Endothelial cell of umbilical vein (primary cell): ENCODE measurements around the gene FAHD1. TPM values are rescaled to one million over a fixed set of nuclear protein-coding genes. Genes with fewer than 3 reads are reported as not detected.

Experiments
- BruUV-seq: library from RNA; stranded (reverse); fragments of 400-500 nt; replicated peaks from 2 replicates; lab custom pipeline; 2021; lab: Mats Ljungman, UMichigan
- CTCF ChIA-PET: fragments of 300-600, 350-600 bp; sonication (Branson Sonifier 250); formaldehyde crosslinking; loops from one replicate; lab custom pipeline; 2021; ENCODE audit warnings: antibody characterized with exemption, inconsistent platforms; lab: Charles Lee
- POLR2A ChIA-PET: fragments of 300-600, 350-600 bp; sonication (Branson Sonifier 250); formaldehyde crosslinking; loops from one replicate; lab custom pipeline; 2021; ENCODE audit warnings: antibody characterized with exemption, inconsistent platforms; lab: Charles Lee
- DNase-seq: peaks from one replicate; pipeline ENCODE4 v3.0.0-alpha.2; 2011; ENCODE audit warnings: low read depth, low spot score
- FAIRE-seq: peaks from 2 replicates; lab custom pipeline; 2011; peaks lifted over from hg19 to GRCh38; lab: Jason Lieb, UNC
- H2AFZ ChIP-seq: 2 replicates; pipeline ENCODE4 v1.6.0; 2012; ENCODE audit warnings: low read depth, low read length, control low read depth, inconsistent platforms
- H3K27ac ChIP-seq: 2 replicates; pipeline ENCODE4 v1.5.1; 2011; ENCODE audit warnings: low read depth, mild to moderate bottlenecking, control low read depth, low read length, moderate library complexity; ENCODE audit not compliant: insufficient read depth
- H3K27me3 ChIP-seq, 2 experiments: 2 replicates each; pipeline versions ENCODE4 v1.6.0 to v1.6.1; 2011; ENCODE audit warnings: low read length in 2 of 2, mixed read lengths in 1 of 2; ENCODE audit not compliant: control insufficient read depth in 2 of 2, insufficient read depth in 2 of 2
- H3K36me3 ChIP-seq, 2 experiments: 2 replicates in 1 of 2; 3 replicates in 1 of 2; pipeline ENCODE4 v1.5.1; 2011; ENCODE audit warnings: low read length in 2 of 2, mild to moderate bottlenecking in 1 of 2, moderate library complexity in 1 of 2; ENCODE audit not compliant: control insufficient read depth in 2 of 2, insufficient read depth in 2 of 2; ENCODE audit errors: extremely low read depth in 1 of 2
- H3K4me1 ChIP-seq: 3 replicates; pipeline ENCODE4 v1.5.1; 2011; ENCODE audit warnings: mild to moderate bottlenecking, low read length; ENCODE audit not compliant: control insufficient read depth, insufficient read depth; ENCODE audit errors: extremely low read depth
- H3K4me2 ChIP-seq: 2 replicates; pipeline ENCODE4 v1.6.1; 2011; ENCODE audit warnings: low read length, control low read depth, mixed read lengths; ENCODE audit not compliant: insufficient read depth
- H3K4me3 ChIP-seq, 3 experiments: fragments of 200-600 bp in 1 of 3; sonication (generic), shearing (Covaris generic) in 1 of 3; replicated peaks in 1 of 3; 2 replicates each; pipeline ENCODE4 v1.5.1; 2011 to 2016; ENCODE audit warnings: control low read depth in 3 of 3, low read length in 3 of 3, mild to moderate bottlenecking in 2 of 3, inconsistent platforms in 1 of 3, low read depth in 1 of 3, moderate library complexity in 1 of 3; ENCODE audit not compliant: insufficient read depth in 1 of 3
- H3K79me2 ChIP-seq: 2 replicates; pipeline ENCODE4 v1.6.0; 2012; ENCODE audit warnings: low read length, inconsistent platforms; ENCODE audit not compliant: control insufficient read depth, insufficient read depth
- H3K9ac ChIP-seq: replicated peaks from 2 replicates; pipeline ENCODE3; 2011; ENCODE audit warnings: low read length, control low read depth; ENCODE audit not compliant: insufficient read depth; ENCODE audit errors: extremely low read depth
- H3K9me1 ChIP-seq: replicated peaks from 3 replicates; pipeline ENCODE4 v1.6.0; 2011; ENCODE audit warnings: mild to moderate bottlenecking, low read length; ENCODE audit not compliant: control insufficient read depth, insufficient read depth; ENCODE audit errors: extremely low read depth
- H3K9me3 ChIP-seq: replicated peaks from 2 replicates; pipeline ENCODE4 v1.5.1; 2012; ENCODE audit warnings: low read length, inconsistent platforms; ENCODE audit not compliant: control insufficient read depth, insufficient read depth
- H4K20me1 ChIP-seq: replicated peaks from 2 replicates; pipeline ENCODE3; 2011; ENCODE audit warnings: mild to moderate bottlenecking, low read length; ENCODE audit not compliant: control insufficient read depth, insufficient read depth; ENCODE audit errors: extremely low read depth
- CTCF ChIP-seq, 2 donors: IDR thresholded peaks; 1 replicate in 1 of 2; 2 replicates in 1 of 2; pipeline ENCODE4 v1.5.1; 2011; ENCODE audit warnings: low read length in 2 of 2, mild to moderate bottlenecking in 2 of 2, moderate library complexity in 2 of 2, control low read depth in 1 of 2, inconsistent platforms in 1 of 2, low read depth in 1 of 2; ENCODE audit not compliant: insufficient read depth in 1 of 2; ENCODE audit errors: extremely low read depth in 1 of 2
- EZH2 ChIP-seq: IDR thresholded peaks from 2 replicates; pipeline ENCODE4 v1.6.1; 2012; ENCODE audit warnings: borderline replicate concordance, low read depth, mild to moderate bottlenecking, moderate library complexity, low read length, inconsistent platforms; ENCODE audit not compliant: severe bottlenecking
- FOS ChIP-seq: IDR thresholded peaks from 2 replicates; pipeline ENCODE4 v1.6.1; 2011; ENCODE audit warnings: mild to moderate bottlenecking, low read length, moderate library complexity, borderline replicate concordance; ENCODE audit not compliant: insufficient read depth
- GATA2 ChIP-seq: IDR thresholded peaks from 2 replicates; pipeline ENCODE4 v1.7.0; 2011; ENCODE audit warnings: low read depth, mild to moderate bottlenecking, moderate library complexity, mixed read lengths, low read length; ENCODE audit not compliant: insufficient read length, insufficient read depth
- JUN ChIP-seq: IDR thresholded peaks from 2 replicates; pipeline ENCODE4 v1.6.1; 2011; ENCODE audit warnings: borderline replicate concordance, low read depth; ENCODE audit not compliant: insufficient read length, insufficient read depth
- MYC ChIP-seq: IDR thresholded peaks from one replicate; pipeline ENCODE4 v1.6.1; 2011; ENCODE audit warnings: mild to moderate bottlenecking, low read depth, low read length
- POLR2A ChIP-seq: IDR thresholded peaks from 2 replicates; pipeline ENCODE4 v1.6.1; 2012; ENCODE audit warnings: low read depth, mild to moderate bottlenecking, control low read depth, low read length
- POLR2AphosphoS5 ChIP-seq: IDR thresholded peaks from 2 replicates; pipeline ENCODE4 v1.6.1; 2012; ENCODE audit warnings: low read depth, mild to moderate bottlenecking, control low read depth, low read length, moderate library complexity; ENCODE audit not compliant: insufficient read depth
- dilution Hi-C: fragments of 300-500 bp; cut with MboI; formaldehyde crosslinking; loops from one replicate; pipeline ENCODE4 v1.15.0; 2019; ENCODE audit warnings: low sequenced_read_pairs; ENCODE audit not compliant: extremely low pct_ligation_motif_present
- intact Hi-C: fragments of 100-400 bp; cut with micrococcal nuclease; formaldehyde crosslinking; loops from one replicate; pipeline ENCODE4 v1.10.0; 2022
- polyA plus RNA-seq, 4 experiments: library from polyadenylated mRNA; depleted of rRNA in 3 of 4; stranded (reverse) in 3 of 4; unstranded in 1 of 4; fragments of >200 nt; gene quantifications; 2 replicates each; pipeline versions ENCODE4 v1.2.1 to v1.2.3, GENCODE V29; 2011 to 2012; ENCODE audit warnings: missing spikeins in 1 of 4
- total RNA-seq: library from RNA; stranded (reverse); gene quantifications from 2 replicates; pipeline ENCODE4 v1.2.3, GENCODE V29; 2021
- TF ChIP-seq, protein P1 (sequence below): IDR thresholded peaks from 2 replicates; pipeline ENCODE4 v1.6.1; 2011; ENCODE audit not compliant: insufficient read depth, insufficient read length

The FAHD1 gene
- total and polyA plus RNA-seq, 2 donors (not counting 3 experiments of a cell fraction or from before 2014, with no cell fraction given), result 44.8 to 69.2 TPM

DNA sequence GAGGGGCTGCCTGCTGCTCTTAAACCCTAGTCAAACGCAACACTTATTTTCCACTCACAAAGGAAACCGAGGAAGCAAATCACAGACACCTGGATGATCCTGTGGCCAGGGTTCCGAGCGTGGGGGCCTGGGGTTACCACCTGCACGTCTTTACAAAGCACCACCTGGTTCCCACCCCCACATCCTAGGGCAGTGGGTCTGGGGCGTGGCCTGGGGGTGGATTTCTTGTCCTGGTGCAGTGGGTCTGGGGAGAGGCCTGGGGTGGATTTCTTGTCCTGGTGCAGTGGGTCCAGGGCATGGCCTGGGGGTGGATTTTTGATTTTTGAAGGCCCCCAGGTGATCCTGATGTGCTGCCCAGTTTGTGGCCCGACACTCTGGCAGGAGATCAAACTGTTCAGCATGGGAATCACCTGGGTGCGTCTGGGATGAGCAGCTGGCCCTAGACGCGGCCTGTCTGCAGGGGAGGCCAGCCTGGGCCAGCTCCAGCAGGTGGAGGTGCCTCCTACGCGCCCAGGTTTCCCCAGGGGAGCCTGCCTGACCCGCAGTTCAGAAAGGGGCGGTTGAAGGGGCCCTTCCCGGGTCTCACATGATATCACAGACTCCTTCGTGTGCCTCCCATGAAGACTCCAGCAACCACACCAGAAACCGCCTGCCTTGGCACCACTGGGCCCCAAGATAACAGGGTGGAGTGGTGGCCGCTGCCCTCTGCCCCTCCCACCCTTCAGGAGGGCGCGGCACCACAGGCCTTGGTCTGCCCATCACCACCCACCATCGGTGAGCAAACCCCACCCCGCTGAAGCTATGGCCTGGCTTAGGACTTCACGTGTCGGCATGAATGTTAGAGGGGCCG is 6.7 kb upstream of the FAHD1 start:
- CTCF ChIA-PET, result no interaction called here
- Histone ChIP-seq H2AFZ (no peak overlapping the region), H3K36me3 (peaks cover 0 to 36% of the 10 kb centered on the region in 2 experiments), H3K27ac (no peak overlapping the region), H3K79me2 (peaks cover under 1% of the 10 kb centered on the region), H3K4me2 (no peak overlapping the region), H3K27me3 (no peaks in the 10 kb centered on the region), H3K4me1 (peaks cover under 1% of the 10 kb centered on the region), H3K9me3 (no peaks in the 10 kb centered on the region), H3K4me3 (no peak overlapping the region), H3K9ac (no peak overlapping the region), H4K20me1 (no peaks in the 10 kb centered on the region), H3K9me1 (no peaks in the 10 kb centered on the region)
- FAIRE-seq (no peak), DNase-seq (no peak)
- POLR2A ChIA-PET, result no interaction called here
- BruUV-seq, result no TSS peak
- dilution Hi-C loops (no loop called here), intact Hi-C loops (no loop called here)
- TF ChIP-seq GATA2, result no peak

DNA sequence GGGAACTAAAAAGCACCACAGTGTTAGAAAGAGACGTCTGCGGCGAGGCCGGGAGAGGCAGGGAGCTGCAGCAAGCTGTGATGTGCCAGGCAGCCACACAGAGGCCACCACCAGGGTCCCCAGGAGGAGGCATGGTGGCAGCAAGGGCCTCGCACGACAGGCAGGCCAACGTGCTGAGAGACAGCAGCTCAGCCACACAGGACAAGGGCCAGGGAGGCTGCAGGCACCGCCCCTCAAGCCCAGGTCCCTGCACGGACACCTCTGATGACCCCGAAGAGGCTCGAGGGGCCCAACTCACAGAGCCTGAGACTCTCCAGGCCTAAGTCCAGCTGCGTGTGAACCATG is 6.1 kb upstream of the FAHD1 start:
- H3K4me2 ChIP-seq, result no peak overlapping the region
- dilution Hi-C loops (no loop called here), intact Hi-C loops (no loop called here)
- peaks cover 2% of the 10 kb centered on the region for H3K79me2 ChIP-seq
- no peak overlapping the region for H3K9ac ChIP-seq
- no peak overlapping the region for H3K27ac ChIP-seq
- DNase-seq (no peak), FAIRE-seq (no peak)
- no peaks in the 10 kb centered on the region for H4K20me1 ChIP-seq
- no peaks in the 10 kb centered on the region for H3K9me1 ChIP-seq
- TF ChIP-seq EZH2 (no peak), POLR2AphosphoS5 (no peak), GATA2 (no peak), CTCF (IDR thresholded peaks at IDR 0.05; ENCODE audit: extremely low read depth in 1 of 2, insufficient read depth in 1 of 2, low read depth in 1 of 2, low read length in 2 of 2) (no peak), JUN (no peak), MYC (no peak), POLR2A (no peak), FOS (no peak)
- TF ChIP-seq, protein P1, sequence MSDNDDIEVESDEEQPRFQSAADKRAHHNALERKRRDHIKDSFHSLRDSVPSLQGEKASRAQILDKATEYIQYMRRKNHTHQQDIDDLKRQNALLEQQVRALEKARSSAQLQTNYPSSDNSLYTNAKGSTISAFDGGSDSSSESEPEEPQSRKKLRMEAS, result no peak
- CTCF ChIA-PET, result no interaction called here
- H3K4me3 ChIP-seq, result no peak overlapping the region
- H3K4me1 ChIP-seq, result peaks cover 5% of the 10 kb centered on the region
- H3K27me3 ChIP-seq, result no peaks in the 10 kb centered on the region
- H3K36me3 ChIP-seq, result peaks cover 0 to 36% of the 10 kb centered on the region in 2 experiments
- H2AFZ ChIP-seq, result no peak overlapping the region
- no TSS peak for BruUV-seq
- no peaks in the 10 kb centered on the region for H3K9me3 ChIP-seq
- POLR2A ChIA-PET, result no interaction called here
